Stimulated activated CD8-positive, alpha-beta memory T cell treated with anti-CD3 and anti-CD28 coated beads, Interleukin-4, amount 100 ng/mL, for 1 hour (primary cell): Measurements from ENCODE around the gene CCNK.

Experiments
- DNase-seq, 2 donors: peaks; one replicate each; pipeline ENCODE4 v3.0.0-alpha.2; 2020; ENCODE audit warnings: low read depth in 2 of 2, low spot score in 1 of 2

Gene CCNK

GRCh38 chr14:99519347-99519881, 38.2 kb downstream of the CCNK start:
- DNase-seq: no peak

DNA sequence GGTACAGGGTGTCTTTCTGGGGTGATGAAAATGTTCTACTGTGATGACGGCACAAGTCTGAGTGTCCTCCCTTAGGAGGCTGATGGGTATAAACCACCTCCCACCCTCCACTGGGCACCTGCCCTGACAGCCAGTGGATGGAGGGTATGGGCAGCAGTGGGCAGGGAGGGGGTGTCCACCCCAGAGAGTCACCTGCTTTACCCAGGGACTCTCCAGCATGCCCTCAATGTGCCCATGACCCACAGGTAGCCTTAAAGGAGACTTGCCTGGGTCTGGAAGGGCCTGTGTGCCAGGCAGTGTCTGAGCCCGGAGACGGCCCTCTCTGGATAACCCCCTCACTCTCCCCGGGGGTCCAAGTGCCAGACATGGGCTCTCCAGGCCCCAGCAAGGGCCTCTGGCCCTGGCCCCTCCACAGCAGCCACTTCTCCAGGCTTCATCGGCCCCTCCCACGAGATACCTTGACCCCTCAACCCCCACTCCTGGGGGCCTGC, 38.8 kb downstream of the CCNK start:
- no peak for DNase-seq

DNA sequence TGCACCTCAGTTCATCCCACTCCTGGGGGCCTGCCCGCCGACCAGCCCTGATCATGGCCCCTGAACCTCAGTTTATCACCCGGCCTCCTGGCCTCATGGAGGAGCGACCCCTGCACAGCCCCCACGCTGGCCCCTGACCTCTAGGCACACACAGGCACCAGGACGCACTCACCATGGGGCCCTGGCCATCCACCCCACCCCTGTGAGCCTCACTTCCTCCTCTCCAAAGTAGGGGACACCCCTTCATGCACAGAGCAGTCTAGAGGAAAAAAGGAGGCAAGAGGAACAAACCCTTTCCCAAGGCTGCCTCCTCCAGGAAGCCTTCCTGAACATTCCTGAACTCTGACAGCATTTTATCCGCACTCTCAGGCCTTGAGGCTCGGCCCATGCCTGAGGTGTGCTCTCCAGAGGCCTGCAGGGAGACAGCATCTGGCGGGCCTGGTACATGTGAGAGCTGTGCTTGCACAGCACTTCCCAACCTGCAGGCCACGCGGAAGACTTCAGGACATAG, 39.4 kb downstream of the CCNK start:
- no peak for DNase-seq

- DNase-seq: no peak
Measured at GRCh38 chr14:99521176-99522024, 40.2 kb downstream of the CCNK start.

DNA sequence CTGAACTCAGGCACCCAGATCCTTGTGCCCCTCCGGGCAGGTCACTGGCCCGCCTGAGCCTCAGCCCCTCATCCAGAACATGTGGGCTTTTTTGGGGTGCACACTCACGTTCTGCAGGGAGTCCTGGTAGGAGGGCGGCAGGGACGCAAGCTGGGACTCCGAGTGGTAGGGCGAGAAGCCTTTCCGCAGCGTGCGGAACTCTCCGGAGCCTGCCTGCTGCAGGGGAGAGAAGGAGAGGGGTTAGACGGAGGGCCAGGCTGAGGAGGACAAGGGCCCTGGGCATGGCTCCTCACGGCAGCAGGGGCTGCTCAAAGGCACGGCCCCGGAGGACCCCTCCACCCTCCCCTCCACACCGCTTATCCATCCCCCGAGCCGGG, 40.8 kb downstream of the CCNK start:
- no peak for DNase-seq

DNA sequence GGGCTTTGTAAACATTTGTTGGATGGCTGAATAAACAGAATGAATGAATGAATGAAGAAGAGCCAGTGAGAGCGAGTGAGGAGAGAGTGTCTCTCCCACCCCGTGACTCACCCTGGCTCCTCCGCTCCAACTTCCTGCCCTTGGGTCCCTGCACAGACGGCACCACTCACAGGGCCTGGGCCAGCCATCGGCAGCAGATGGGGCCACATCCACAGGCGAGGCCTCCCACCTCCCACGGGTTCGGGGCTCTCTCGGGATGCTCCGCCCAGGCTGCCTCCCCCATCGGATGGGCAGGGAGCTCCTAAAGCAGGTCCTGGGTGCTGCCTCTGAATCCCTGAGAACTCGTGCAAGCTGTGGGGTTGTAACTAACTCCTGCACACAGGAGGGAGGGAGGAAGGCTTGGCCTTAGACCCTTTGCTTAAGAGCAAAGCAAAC, 41.3 kb downstream of the CCNK start:
- no peak for DNase-seq

- DNase-seq: no peak
Measured at GRCh38 chr14:99522934-99523703, 41.9 kb downstream of the CCNK start.

DNA sequence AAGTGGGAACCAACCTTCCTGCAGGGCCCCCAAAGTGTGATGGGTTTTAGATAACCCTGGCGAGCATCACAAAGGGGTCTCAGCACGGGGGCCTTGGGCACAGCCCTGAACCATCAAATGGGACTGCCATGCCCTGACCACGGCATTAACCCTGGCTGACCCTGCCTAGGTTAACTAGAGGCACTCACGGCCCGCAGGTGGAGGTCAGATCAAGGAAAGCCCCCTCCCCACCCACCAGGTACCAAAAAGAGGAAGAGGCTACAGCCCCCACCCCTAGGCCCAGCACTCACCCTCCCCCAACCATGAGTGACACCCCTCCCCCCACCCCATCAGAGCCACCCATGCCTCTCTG, 42.5 kb downstream of the CCNK start:
- DNase-seq: no peak

DNA sequence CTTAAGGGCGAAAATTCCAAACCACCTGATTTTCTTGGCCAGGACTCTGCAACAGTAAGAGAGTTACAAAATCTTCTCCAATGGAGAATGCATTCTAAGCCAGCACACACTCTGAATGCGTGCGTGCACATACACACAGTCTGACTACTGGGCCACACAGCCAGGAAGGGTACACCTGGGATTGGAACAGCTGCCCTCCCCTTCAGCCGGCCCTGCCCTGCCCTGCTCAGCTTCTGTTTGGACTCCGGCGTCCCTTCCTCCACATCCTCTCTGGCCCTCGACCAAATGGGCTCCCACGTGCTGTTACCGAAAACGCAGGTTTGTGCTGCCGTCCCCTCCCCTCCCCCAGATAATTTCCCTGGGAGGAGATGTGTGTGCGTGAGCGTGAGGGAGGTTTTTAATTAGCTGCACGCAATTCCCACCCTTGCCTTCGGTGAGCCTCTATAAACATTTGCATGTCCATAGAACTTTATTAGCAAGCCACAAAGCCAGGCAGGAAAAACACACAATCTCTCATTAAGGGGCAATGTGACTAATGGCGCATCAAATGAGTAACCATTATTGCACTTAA, 43.0 kb downstream of the CCNK start:
- no peak for DNase-seq

GRCh38 chr14:99524804-99525698, 43.8 kb downstream of the CCNK start:
- DNase-seq: no peak

DNA sequence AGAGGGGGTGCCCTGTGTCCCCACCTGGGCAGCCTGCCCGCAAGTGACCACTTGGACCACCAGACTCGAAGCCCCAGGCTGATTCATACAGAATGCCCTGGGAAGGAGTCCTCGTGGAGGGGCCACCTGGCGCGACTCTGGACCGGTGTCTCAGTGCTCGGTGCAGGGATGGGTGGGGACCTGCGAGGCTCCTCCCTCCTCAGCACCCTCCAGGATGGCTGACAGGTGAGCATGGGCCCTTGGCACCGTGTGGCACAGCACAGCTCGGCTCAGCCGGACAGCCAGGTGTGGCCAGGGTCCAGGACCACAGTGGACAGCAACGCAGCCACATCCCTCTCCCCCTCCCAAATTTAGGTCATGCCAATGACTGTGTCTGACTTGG, 44.5 kb downstream of the CCNK start:
- no peak for DNase-seq

GRCh38 chr14:99527026-99527425, 45.8 kb downstream of the CCNK start:
- DNase-seq: no peak

DNA sequence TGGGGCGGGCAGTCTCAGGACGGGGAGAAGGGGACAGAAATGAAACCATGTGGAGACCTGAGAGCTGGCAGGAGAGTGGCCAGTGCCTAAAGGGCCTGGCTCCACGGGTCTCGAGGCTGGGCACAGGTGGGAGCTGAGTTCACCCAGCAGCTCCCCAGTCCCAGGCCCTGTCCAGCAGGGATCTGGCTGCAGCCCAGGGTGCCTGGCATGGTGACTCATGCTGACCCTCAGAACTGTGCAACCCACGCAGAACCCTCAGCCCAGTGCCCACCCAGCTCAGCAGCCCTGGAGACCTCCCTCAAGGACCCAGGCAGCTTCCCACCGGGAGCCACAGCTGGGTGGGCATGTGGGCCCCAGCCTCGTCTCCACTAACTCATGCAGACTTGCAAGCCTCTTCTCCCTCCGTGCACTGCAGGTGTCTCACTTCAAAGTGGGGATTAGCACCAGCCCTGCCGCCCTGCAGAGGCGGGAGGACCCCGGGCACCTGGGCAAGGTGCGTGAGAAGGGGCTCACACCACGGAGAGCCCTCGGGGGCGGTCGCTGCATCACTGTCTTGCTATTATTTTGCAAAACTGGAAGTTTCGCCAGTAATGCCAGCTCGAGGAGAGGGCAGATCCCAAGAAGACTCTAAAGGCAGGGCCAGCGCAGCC, 46.3 kb downstream of the CCNK start:
- no peak for DNase-seq

- DNase-seq: no peak
Measured at GRCh38 chr14:99529899-99530298, 48.7 kb downstream of the CCNK start.

DNA sequence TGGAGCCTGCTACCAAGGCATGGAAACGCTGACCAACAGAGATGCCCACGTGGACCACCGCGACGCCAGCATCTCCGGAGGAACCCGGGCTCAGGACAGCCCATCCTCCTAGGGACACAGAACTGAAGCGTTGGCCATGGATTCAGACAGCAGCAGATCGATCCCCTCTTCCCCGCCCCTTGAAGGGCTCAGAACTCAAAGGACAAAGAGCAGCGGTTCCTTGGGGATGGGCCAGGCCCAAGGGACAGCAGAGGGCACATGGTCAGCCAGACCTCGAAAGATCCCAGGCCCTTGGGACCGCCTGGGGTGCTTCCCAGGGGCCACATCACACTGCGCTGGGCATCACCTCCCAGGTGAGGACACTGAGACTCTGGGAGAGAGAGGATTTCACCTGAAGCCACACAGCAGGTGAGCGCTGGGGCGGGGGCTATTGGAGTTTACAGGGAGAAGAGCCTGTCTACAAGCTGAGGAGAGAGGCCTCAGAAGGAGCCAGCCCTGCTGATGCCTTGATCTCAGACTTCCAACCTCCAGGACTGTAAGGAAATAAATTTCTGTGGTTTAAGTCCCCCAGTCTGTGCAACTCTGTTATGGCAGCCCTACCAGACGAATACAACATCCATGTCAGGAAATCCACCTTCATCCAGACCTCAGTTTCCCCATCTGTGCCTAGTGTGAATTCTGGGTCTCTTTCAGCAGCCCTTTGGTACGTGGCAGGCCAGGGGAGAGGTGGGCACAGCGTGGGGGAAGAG, 49.4 kb downstream of the CCNK start:
- no peak for DNase-seq

GRCh38 chr14:99531251-99532096, 50.3 kb downstream of the CCNK start:
- DNase-seq: no peak

GRCh38 chr14:99532310-99532709, 51.1 kb downstream of the CCNK start:
- no peak for DNase-seq

- no peak for DNase-seq
Measured at GRCh38 chr14:99534333-99534732, 53.1 kb downstream of the CCNK start.
